Gastrocnemius medialis (tissue), 4 donors: Measurements from ENCODE around the gene CDHR3.

Experiments
- CTCF ChIP-seq, 5 experiments: fragments of 450-650 bp in 3 of 5; fragments of 200-600 bp in 2 of 5; sonication (generic) in 2 of 5; IDR thresholded peaks in 4 of 5; conservative IDR thresholded peaks in 1 of 5; 1 replicate in 4 of 5; 2 replicates in 1 of 5; pipeline ENCODE4 v1.5.1; 2016 to 2019; ENCODE audit warnings: antibody characterized with exemption in 5 of 5, mild to moderate bottlenecking in 3 of 5, moderate library complexity in 3 of 5
- POLR2A ChIP-seq, 2 donors: fragments of 450-650 bp; IDR thresholded peaks; one replicate each; pipeline ENCODE4 v1.6.1; 2017; ENCODE audit warnings: antibody characterized with exemption in 2 of 2, mild to moderate bottlenecking in 2 of 2, moderate library complexity in 2 of 2

GRCh38 chr7:105920766-105921165 lies 42.3 kb upstream of the CDHR3 start:
- no peak for TF ChIP-seq POLR2A (IDR thresholded peaks at IDR 0.05)
- no peak for TF ChIP-seq CTCF (IDR thresholded peaks at IDR 0.05 in 4 of 5, conservative IDR thresholded peaks at IDR 0.05 in 1 of 5)
